Activated T-helper 1 cell treated with Interleukin-2 at 50 U/mL for 16 hours (primary cell): Measurements from ENCODE around the gene TNS3.

Experiments used
- DNase-seq: peaks from one replicate; pipeline ENCODE4 v3.0.0-alpha.2; 2020; ENCODE audit warnings: low read depth

Gene TNS3

DNA sequence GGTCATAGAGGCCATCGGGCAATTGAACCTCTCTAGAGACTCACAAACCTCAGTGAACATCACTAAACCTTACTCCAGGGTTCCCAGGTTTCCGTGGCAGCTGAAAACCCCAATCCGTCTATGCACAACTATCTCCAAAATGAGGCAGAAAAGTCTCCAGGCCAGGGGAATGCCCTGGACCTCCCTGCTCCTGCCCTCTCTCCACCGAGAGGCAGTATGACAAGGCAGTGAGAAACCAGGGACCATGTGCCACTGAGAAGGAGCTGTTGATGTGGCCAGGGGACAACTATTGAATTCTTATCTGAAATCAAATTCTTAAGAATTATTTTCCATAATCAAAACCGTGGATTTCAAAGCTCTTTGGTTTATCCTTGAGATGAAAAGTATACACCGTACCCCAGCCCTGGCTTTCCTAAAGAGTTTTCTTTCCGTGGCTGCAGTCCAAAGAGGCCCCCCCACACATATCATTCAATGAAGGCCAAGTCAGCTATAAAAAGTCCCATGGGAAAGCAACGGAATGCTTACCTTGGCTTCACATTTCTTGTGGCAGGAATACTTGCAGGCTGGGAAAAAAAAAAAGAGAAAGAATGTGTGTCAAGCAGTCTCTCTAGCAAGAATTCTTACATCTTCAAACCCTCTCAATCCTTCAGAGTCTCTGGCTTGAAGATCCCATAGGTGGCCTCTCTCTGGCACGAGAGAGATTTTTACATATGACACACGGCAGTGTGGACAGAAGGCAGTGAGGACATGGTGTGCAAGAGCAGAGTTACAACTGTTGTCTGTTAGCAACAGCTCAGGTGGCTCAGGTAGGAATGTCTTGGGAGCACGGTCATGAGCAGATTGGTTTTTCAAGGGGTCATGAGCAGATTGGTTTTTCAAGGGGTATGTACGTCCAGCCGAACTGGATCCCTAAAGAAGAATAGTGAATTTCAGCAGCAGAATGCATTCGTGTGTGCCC is 75.2 kb downstream of the TNS3 start:
- DNase-seq, result no peak

DNA sequence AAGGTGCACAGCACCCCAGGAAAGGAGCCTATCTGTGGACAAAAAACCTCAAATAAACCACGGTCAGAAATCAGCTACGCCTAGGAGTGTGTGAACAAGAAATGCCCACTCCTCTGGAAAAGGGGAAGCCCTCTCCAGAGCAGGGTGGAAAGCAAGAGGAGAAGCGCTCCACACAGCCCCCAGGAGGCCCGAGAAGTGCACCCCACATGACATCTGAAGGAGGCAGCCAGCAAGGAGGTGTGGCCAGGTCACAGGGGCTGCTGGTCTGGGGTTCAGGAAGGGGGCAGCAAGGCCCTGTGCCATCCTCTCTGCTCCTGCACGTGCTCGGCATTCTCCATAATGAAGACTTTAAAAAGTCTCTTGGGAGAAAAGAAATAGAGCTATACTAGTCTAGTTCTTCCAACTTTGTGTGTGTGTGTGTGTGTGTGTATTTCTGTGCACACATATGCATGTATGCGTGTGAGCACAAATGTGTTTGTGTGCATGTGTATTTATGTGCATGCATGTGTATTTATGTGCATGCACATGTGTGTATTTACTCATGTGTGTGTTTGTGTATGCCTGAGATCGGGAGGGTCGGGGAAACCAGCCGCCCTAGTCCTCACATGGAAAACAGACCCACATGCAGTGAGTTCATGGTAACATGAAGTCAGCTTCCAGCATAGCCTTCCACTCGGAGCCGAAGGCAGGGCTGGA is 76.5 kb downstream of the TNS3 start:
- DNase-seq, result no peak

DNA sequence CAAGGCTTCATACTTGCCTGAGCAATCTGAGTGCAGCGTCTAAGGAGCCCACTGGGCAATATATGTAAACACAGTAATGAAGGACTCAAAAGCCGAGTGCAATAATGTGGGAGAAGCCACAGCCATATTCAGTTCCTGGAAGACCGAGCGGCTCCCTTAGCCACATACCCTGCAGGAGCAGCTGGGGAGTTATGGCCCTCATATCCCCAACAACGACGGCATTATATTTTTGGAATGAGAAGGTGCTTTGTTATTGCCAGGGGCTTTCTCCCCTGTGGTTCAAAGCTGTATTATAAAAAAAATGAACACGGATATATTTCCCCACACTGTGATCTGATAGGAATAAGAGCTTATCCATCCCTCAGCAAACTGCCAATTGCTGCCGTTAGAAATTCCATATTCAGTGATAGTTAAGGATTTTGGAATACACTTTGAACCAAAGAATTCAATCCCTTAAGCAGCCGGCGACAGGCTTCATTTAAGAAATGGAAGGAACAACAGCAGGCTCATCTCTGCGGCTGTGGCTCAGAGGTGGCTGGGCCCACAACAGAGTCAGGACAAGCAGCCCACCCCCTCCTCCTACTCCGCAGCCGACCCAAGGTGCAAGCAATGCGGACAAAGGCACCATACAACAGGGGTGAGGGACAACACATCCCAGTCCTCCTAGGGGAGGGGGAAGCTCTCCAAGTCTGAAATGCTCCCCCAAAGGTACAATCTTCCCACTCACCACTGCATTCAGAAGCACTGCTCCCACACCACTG is 77.2 kb downstream of the TNS3 start:
- DNase-seq, result no peak

DNA sequence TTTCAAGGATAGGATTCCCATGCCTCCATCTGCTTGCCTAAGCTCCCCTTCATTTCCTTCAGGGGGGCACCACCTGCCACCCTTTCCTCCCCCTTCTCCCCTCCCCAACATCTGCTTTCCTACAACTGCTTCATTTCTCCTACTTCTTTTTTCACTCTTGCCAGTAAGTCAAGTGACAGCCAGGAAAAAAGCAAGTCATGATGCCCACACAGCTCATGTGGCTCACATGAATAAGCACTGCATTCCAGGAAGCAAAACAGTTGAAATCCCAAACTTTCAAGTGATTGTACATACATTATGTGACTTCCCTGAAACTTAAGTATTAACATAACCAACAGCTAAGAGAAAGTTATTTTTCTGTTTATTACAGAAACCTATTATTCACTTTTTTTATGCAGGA is 78.6 kb downstream of the TNS3 start:
- no peak for DNase-seq

DNA sequence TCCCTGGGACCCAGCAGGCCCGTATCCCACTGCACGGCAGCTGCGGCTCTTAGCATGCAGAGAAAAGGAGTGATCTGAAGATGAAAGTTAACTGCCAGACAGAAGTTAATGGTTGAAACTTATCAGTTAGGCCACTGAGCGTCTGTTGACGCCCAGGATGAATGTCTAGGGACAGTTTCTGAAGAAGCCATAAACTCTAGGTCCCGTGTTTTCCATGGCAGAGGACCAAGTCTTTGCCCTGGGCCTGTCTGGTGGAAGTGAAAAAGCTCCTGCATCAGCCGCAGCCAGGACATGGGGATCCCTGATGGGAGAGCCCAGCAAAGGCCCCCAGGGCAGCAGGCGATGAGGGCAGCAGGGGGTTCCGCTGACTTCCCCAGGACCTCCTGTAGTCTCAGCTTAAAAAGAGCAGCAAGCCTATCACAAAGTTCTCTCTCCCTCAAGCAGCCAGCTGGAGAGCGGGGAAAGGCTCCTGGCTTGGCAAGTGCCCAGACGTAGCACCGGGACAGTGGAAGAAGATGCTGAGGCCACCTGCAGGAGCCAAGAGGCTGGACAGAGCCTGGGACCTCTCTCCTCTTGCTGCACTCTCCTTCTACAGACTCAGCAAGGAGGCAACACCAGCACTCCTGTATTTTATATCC is 79.6 kb downstream of the TNS3 start:
- no peak for DNase-seq

DNA sequence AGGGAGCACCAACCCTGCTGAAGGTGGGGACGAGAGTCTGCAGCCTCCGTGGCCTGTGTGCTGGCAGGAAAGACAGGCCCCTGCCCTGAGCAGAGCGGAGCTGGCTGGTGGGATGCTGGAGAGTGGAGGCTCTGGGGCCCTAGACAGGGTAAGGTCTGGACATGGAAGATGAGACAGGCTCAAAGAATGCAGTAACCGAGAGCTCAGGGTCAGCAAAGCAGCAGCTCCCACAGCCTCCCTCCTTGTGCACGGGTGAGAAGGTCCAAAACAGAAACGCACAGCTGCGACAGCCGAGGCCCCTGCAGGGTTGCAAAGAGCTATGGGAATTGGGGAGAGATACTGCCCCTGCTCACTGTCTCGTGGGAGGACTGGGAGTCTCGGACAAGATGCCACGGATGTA is 80.5 kb downstream of the TNS3 start:
- DNase-seq, result no peak

DNA sequence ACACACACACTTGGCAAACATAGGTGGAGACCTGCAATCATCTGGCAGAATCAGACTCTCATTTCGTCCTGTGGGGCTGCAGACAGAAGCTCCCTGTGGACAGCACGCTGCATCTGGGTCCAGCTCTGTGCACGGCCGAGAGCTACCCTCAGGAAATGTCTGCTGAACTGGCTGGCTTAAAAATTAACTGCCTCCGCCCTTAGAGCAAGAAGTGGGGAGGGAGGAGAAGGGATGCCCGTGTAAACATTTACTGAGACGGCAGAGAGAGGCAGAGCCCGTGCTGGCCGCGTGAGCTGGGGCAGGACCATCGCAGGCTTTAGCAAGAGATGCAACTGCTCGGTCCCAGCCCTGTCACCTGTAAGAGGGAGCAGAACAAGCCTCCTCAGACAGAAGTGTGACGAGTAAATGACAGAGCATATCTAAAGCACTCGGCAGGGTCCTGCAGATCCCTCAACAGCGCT is 81.8 kb downstream of the TNS3 start:
- no peak for DNase-seq

DNA sequence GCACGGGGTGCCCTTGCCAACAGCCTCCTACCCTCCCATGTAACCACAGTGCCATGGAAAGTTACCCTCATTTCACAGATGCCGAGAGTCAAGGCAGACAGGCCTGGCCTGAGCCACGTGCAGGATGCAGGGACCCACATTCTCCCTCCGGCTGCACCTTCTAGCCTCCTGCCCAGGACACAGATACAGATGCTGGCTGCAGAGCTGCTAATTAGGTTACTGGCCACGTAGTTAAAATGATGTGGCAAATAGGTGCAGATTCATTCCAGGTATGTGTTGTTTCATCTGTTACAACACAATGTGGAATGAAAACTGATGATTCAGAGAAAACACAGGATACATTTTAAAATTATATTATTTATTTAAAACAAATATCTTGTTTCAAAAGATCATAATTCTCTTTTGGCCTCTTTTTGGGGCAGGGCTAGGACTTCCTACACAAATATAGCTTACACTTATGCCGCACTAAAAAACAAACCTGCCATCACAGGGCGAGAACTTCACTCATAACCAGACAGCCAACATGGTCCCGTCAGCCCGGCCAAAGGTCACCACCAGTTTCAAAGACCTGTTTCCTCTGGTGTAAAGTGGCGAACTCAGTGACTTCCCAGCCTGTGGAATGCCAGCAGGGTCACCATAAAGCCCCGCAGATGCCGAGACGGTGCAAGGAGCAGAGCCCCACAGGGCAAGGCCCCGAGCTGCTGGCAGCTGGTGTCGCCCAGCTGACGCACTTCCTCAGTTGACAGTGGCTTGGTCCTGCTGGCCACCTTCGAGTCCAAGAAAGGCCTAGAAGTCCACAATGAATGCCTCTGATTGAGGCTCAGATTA is 83.5 kb downstream of the TNS3 start:
- no peak for DNase-seq

DNA sequence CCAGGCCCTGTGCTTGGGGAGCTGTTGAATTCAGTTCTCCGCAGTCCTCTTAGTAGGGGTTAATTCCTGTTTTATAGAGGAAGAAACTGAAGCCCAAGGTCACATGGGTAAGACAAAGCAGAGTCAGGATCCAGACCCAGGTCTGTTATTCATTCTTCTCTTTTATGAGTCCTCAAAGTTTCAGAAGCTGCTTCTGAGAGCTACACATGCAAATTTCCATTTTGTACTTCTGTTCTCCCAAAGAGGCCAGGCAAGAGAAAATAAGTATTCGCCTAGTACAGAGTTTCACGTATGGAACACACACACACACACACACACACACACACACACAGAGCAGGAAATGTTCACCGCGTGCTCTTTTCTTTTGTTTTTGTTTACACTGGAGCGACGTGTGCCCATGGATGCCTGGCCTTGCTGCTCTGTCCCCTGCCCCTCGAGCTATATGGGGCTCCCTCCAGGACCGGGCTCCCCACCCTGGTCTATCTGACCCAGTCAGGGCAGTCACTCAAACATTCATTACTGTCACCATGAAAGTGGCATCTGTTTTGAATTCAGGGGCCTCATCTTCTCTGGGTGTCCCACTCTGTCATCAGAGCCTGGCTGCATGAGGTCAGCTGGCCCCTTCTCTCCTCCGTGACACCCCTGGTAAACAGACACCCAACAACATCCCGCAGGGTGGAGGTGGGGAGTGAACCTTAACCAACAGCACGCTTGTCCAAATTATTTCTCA is 84.4 kb downstream of the TNS3 start:
- DNase-seq, result no peak

DNA sequence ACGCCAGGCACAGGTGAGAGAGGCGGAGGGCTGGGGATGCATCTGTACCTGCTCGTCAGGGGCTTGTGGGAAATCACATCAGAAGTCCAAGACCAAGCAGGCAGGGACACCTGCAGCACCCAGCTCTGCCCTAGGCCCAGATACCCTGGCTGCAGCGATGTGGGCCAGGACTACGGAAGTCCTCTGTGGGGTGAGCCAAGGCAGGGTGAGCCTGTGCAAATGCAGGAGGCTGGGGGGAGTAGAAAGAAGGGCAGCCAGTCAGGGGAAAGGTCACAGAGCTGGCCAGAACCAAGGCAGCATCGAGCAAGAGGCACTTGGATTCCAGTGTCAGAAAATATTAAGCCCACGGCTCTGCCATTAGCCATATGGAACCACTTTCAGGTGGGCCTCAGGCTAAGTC is 85.2 kb downstream of the TNS3 start:
- DNase-seq, result no peak

DNA sequence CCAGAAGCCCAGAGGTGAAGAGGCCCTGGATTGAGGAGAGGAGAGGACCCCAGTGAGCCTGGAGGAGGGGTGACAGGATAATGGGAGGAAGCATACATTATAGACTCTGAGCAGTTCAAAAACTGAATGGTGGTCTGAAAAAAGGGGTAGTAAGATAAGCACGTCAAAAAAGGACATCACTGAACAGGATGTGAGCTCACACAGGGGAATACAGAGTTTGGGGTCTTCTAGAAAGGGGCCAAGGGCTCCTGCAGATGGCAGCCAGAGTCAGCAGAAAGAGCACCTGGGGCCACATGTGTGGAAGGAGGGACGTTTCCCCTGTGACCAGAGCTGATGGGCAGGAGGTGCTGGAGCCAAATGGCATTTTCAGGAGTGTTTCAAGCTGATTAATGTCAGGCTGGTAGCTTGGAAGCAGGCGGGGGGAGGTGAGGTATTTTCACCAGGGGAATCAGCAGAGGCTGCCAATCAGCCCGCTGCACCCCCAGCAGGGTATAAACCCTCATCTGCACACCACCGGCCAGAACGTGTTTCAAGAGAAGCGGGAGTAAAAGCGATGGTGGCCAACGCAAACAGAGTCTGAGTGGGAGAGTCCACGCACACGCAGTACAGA is 85.8 kb downstream of the TNS3 start:
- DNase-seq, result no peak

DNA sequence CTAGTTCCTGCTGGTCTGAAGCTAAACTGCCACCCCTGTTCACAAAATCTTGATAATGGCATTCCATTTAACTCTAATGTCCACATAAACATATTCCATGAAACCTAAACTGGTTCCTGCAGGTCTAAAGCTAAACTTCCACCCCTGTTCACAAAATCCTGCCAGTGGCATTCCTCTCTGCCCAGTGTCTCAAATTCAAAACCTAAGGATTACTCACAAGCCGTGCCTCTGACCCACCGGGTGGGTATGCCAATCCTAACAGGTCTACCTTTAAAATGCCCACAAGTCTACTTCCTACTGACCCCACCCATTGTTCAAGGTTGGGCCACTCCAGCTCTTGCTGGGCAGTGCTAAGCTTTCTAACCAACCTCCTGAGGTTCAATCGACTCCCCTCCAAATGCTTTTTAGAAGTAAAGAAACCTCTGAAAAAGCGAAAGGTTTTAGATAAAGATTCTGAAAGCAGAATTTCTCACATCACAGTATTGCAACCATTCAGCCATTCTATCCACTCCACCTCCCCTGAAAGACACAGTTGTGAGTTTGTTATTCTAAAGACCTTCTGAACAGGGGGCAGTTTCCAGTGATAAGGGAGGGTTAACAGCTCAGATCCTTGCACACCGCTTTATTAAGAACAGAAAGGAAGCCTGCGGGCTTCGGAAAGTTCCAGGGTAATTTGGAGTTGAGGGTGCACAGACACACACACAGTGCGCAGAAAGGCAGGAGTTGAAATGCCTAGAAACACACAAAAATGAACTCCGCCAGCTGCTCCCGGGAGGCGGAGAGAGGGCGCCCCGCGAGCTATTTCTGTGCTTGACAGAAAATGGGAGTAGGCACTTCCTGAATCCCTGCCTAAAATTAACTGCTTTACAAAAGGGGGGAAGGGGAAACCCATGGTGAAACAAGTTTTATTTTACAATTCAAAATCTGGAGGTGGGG is 87.7 kb downstream of the TNS3 start:
- DNase-seq, result no peak

DNA sequence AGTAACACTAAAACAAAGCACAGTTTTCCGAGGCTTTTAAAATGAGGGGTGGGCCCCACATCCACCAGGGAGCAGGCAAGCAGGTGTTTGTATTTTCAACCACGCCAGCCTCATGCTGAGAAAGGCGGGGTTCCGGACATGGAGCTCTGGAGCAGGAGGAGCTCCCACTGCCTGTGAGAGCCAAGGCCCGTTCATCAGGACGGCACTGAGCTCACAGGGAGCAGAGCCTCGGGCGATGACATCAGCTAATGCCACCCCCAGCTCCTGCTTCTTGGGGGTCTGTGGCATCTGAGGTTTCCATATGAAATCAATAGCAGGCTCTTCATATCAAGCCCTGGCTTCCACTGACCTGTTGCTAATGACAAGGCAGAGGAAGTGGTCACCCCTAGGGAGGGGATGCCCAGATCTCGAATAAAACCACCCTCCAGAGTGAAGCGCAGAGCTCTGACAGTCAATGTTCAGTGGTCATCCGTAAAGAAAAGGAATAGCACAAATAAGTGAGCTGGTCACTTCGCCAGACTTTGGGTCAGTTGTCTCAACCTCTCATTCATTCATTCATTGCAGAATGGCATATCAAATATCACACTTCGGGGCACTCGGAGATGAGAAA is 89.1 kb downstream of the TNS3 start:
- no peak for DNase-seq

DNA sequence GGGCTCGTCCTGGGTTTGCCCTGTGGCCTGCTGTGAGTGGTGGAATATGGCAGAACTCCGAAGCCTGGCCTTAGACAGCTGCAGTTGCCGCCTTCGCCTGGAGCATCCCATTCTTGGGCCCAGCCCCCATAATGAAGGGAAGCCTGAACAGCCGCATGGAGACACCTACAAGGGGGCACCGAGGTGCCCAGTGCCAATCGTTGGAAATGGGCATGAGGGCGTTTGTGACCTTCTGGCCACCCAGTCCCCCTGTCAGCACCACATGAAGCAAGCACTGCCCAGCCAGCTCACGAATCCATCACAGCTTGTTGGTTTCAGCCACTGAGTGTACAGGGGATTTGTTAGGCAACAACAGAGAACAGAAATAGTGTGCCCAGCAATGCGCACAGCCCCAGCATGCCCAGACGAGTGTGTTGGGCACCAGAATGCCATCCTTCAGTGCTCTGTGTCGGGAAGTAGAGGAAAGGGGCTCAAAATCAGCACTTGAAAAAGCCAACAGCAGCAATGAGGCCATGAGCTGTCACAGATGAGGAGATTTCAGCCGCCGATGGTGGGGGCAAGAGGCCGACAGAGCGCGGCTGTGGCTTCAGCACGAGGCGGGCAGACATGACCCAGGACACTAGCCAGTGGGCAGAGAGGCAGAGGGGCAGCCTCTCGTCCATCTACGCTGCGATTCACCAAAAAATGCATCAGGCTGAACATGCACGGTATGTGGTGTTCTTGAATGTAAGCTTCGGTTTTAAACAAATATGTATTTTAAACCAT is 91.2 kb downstream of the TNS3 start:
- DNase-seq, result no peak

DNA sequence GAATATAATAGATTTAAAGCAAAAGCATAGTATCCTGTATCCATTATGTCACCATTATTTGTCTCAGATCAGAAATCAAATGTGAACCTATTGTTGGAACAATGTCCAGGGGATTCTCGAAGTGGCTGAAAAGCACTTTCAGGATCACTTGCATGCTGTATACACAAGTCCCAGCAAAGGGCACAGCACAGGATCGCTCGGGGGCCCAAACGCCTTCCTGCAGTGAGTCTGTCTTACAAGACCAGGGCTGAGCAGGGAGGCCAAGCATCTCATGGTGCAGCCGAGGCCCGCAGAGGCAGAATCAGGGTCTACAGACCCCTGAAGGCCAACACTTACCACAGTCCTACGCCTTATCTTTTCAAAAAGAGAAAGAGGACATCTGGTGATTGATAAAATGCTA is 92.3 kb downstream of the TNS3 start:
- no peak for DNase-seq

DNA sequence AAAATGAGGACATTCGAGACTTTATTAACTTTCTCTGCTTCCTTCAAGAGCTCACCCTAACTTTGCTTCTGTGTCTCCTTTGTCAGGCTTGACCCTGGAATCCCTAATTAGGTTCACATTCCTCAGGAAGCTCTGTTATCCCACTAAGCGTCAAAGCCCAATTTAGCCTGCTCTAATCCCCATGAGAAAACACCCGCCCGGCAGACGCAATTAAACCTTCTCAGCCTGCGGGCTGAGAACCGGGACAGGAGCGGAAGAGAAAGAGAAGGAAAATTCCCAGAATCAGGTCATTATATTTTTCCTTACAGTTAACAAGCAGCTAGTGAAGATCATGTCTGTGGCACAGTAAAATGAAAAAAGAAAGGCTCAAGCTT is 93.0 kb downstream of the TNS3 start:
- no peak for DNase-seq

DNA sequence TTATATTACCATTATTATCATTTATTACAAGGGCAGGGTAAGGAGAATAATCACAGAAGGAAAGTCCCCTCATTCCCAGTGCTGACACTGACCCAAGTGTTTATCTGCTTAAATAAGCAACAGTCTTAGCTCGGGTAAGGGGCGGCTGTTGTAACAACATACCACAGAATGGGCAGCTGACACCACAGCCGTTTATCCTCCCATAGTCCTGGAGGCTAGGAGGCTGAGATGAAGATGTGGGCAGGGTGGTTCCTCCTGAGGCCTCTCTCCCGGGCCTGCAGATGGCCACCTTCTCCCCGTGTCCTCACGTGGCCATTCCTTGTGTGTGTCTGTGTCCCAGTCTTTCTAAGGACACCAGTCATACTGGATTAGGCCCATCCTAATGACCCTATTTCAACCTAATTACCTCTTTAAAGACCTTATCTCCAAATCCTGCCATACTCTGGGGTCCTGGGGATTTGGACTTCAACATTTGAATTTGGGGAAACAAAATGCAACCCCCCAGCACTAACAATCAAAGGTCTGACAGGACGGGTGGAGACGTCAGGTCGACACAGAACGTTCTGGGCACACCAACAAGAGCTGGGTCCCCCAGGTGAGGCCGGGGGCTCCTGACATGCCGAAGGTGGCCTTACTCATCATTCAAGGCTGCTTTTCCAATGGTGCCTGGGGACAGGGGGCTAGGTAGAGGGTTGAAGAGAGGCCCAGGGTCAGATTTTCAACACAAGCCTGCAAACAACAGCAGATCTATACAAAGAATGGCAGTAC is 93.5 kb downstream of the TNS3 start:
- DNase-seq, result no peak
